ENCODE measurements around the gene MRPS18A. TPM values are rescaled to one million over a fixed set of nuclear protein-coding genes. Genes with fewer than 3 reads are reported as not detected.

Gene MRPS18A
- total and polyA plus RNA-seq, 2 of the 13 experiments (the other 11 are each of a cell fraction or from before 2014, with no cell fraction given) = 87.8 to 89.1 TPM

DNA sequence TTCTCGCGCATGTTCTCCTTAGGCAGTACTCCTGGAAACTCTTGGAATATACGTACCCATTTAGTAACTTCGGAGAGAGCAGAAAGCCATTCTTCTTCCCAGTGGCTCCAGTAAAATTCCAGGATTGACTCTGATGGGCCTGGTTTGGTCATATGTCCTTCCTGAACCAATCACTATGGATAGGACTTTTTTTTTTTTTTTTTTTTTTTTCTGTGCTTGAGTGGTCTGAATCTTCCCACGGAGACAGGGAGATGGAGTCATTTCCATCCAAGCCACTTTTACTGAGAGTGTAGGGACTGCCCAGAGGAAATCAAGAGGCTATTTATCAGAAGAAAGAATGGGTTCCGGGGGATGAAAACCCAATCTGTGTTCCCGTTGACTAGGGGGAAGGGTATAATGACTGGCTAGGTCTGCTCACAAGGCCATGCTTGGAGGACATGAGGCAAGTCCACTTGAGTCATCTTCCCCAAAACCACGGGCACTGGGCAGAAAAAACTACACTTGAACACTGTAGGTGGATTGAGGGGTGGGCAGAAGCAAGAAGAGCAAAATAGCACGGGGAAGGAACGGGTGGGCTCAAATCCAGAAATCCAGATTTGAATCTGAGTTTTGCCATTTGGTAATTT, 35.4 kb upstream of the MRPS18A start:
- Histone ChIP-seq H3K9me3 (ENCODE audit: low read length) (no peaks in the 10 kb centered on the region), H3K9ac (ENCODE audit: insufficient read depth, low read depth, low read length) (no peak overlapping the region), H3K27me3 (ENCODE audit: control insufficient read depth in 1 of 2, insufficient read depth in 2 of 2, low read length in 2 of 2) (peaks cover 0 to 5% of the 10 kb centered on the region in 2 experiments; a peak in 2 of 5 replicates), H3K4me3 (replicated peaks in 1 of 3; ENCODE audit: insufficient read depth in 1 of 3, low read depth in 2 of 3, low read length in 3 of 3) (no peak overlapping the region), H3K27ac (ENCODE audit: extremely low read length, insufficient read depth, low read length) (no peak overlapping the region), H3K36me3 (replicated peaks in 1 of 2; ENCODE audit: control insufficient read depth in 1 of 2, insufficient read depth in 2 of 2, low read length in 2 of 2) (no peaks in the 10 kb centered on the region), H3K4me1 (ENCODE audit: insufficient read depth, low read length) (peaks cover 58% of the 10 kb centered on the region), H2AFZ (ENCODE audit: low read length) (no peak overlapping the region), H4K20me1 (ENCODE audit: insufficient read depth, low read length) (no peaks in the 10 kb centered on the region), H3K79me2 (ENCODE audit: insufficient read depth, low read length) (no peaks in the 10 kb centered on the region), H3K4me2 (ENCODE audit: low read depth, low read length) (no peak overlapping the region)
- ChIA-PET CTCF (ENCODE audit: low intra/inter-chr PET ratio, low total read pairs) (interaction anchor here (0.7 to 3.6 kb wide), 8 partner anchors 35 to 356 kb away, joined by 4 to 23 read pairs (median 13); partner anchors contain the start of gene VEGFA), POLR2A (no interaction called here)
- 38% methylated on average over 10 of the region's 10 CpGs for WGBS (ENCODE audit: low lambda C conversion rate)
- no peak for FAIRE-seq
- intact Hi-C loops (cut with micrococcal nuclease; ENCODE audit: unreplicated experiment) (loop anchor here (1.0 kb wide), 2 partner anchors 50 to 356 kb away; no protein-coding TSS in a partner anchor), in situ Hi-C loops (cut with HindIII; ENCODE audit: extremely low pct_ligation_motif_present, low pct_unique_long_range_greater_than_20kb) (loop anchor here (5.0 kb wide), 3 partner anchors 44 to 354 kb away; no protein-coding TSS in a partner anchor)
- ATAC-seq = no peak
- no TSS peak for BruUV-seq (replicated peaks)
- no peak for DNase-seq (ENCODE audit: low spot score)
- TF ChIP-seq HOXA7 (CRISPR knock-in tag; IDR thresholded peaks at IDR 0.05) (no peak), IKZF4 (CRISPR knock-in tag; IDR thresholded peaks at IDR 0.05; ENCODE audit: borderline replicate concordance, low read depth, not compliant biosample characterization) (no peak), ZC3H4 (CRISPR knock-in tag; IDR thresholded peaks at IDR 0.05; ENCODE audit: borderline replicate concordance) (no peak), NFYB (CRISPR knock-in tag; IDR thresholded peaks at IDR 0.05) (peak; percentile 54)

DNA sequence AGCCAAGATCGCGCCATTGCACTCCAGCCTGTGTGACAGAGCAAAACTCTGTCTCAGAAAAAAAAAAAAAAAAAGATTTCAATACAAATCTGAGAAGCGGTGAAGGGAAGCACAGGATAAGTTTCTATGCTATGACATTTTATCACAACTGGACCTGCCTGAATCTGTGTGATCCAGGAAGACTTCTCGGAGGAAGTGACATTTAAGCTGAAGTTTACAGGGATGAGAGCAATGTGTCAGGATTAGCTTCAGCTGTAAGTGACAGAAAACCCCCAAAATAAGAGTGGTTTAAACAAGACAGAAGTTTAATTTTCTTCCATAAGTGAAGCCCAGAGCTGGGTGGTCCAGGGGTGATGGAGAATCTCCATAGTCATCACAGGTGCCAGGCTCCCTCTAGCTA, 33.4 kb upstream of the MRPS18A start:
- ChIA-PET CTCF (ENCODE audit: low intra/inter-chr PET ratio, low total read pairs) (no interaction called here), POLR2A (interaction anchor here (1.3 kb wide), 1 partner anchor 49 kb away, joined by 7 read pairs; the partner anchor contains the start of gene VEGFA)
- Histone ChIP-seq H3K27ac (ENCODE audit: extremely low read length, insufficient read depth, low read length) (no peak overlapping the region), H3K27me3 (ENCODE audit: control insufficient read depth in 1 of 2, insufficient read depth in 2 of 2, low read length in 2 of 2) (peaks cover 1 to 20% of the 10 kb centered on the region in 2 experiments; a peak in 3 of 5 replicates), H3K79me2 (ENCODE audit: insufficient read depth, low read length) (no peaks in the 10 kb centered on the region), H3K9ac (ENCODE audit: insufficient read depth, low read depth, low read length) (no peak overlapping the region), H2AFZ (ENCODE audit: low read length) (no peak overlapping the region), H3K4me3 (replicated peaks in 1 of 3; ENCODE audit: insufficient read depth in 1 of 3, low read depth in 2 of 3, low read length in 3 of 3) (no peak overlapping the region), H3K9me3 (ENCODE audit: low read length) (no peaks in the 10 kb centered on the region), H3K4me2 (ENCODE audit: low read depth, low read length) (no peak overlapping the region), H3K36me3 (replicated peaks in 1 of 2; ENCODE audit: control insufficient read depth in 1 of 2, insufficient read depth in 2 of 2, low read length in 2 of 2) (no peaks in the 10 kb centered on the region), H4K20me1 (ENCODE audit: insufficient read depth, low read length) (no peaks in the 10 kb centered on the region), H3K4me1 (ENCODE audit: insufficient read depth, low read length) (peaks cover 57% of the 10 kb centered on the region)
- FAIRE-seq = no peak
- DNase-seq (ENCODE audit: low spot score) = no peak
- no TSS peak for BruUV-seq (replicated peaks)
- ATAC-seq = no peak
- in situ Hi-C loops (cut with HindIII; ENCODE audit: extremely low pct_ligation_motif_present, low pct_unique_long_range_greater_than_20kb) (loop anchor here (5.0 kb wide), 3 partner anchors 46 to 356 kb away; no protein-coding TSS in a partner anchor), intact Hi-C loops (cut with micrococcal nuclease; ENCODE audit: unreplicated experiment) (no loop called here)
- 61% methylated on average over 4 of the region's 4 CpGs for WGBS (ENCODE audit: low lambda C conversion rate)
- TF ChIP-seq, protein P1, sequence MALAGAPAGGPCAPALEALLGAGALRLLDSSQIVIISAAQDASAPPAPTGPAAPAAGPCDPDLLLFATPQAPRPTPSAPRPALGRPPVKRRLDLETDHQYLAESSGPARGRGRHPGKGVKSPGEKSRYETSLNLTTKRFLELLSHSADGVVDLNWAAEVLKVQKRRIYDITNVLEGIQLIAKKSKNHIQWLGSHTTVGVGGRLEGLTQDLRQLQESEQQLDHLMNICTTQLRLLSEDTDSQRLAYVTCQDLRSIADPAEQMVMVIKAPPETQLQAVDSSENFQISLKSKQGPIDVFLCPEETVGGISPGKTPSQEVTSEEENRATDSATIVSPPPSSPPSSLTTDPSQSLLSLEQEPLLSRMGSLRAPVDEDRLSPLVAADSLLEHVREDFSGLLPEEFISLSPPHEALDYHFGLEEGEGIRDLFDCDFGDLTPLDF (CRISPR knock-in tag; IDR thresholded peaks at IDR 0.05) = no peak
- TF ChIP-seq ZNF431 (CRISPR knock-in tag; IDR thresholded peaks at IDR 0.05; ENCODE audit: borderline replicate concordance, low read depth) = no peak
- TF ChIP-seq TAF1 (CRISPR knock-in tag; IDR thresholded peaks at IDR 0.05) = no peak
- no peak for TF ChIP-seq MYC (CRISPR knock-in tag; IDR thresholded peaks at IDR 0.05; ENCODE audit: borderline replicate concordance)
- no peak for TF ChIP-seq MBNL3 (CRISPR knock-in tag; conservative IDR thresholded peaks at IDR 0.05)
- no peak for TF ChIP-seq ZNF33A (CRISPR knock-in tag; IDR thresholded peaks at IDR 0.05; ENCODE audit: borderline replicate concordance)
- TF ChIP-seq ZNF235 (CRISPR knock-in tag; IDR thresholded peaks at IDR 0.05; ENCODE audit: borderline replicate concordance) = no peak
- TF ChIP-seq ZC3H13 (CRISPR knock-in tag; IDR thresholded peaks at IDR 0.05) = no peak
- TF ChIP-seq RXRA (CRISPR knock-in tag; IDR thresholded peaks at IDR 0.05) = no peak
- TF ChIP-seq HOXD1 (CRISPR knock-in tag; IDR thresholded peaks at IDR 0.05) = no peak
- no peak for TF ChIP-seq NFIC (IDR thresholded peaks at IDR 0.05; ENCODE audit: low read length)
- no peak for TF ChIP-seq NFE2 (CRISPR knock-in tag; IDR thresholded peaks at IDR 0.05)
- TF ChIP-seq CENPT (CRISPR knock-in tag; IDR thresholded peaks at IDR 0.05; ENCODE audit: low read depth) = no peak
- TF ChIP-seq TEAD3 (CRISPR knock-in tag; optimal IDR thresholded peaks at IDR 0.05; ENCODE audit: borderline replicate concordance) = no peak
- no peak for TF ChIP-seq ZNF83 (CRISPR knock-in tag; IDR thresholded peaks at IDR 0.05; ENCODE audit: borderline replicate concordance)

All from HepG2 (cell line).